Endothelial cell (in vitro differentiated cells): ENCODE data around the gene SAA4. TPM values are rescaled to one million over a fixed set of nuclear protein-coding genes. Genes with fewer than 3 reads are reported as not detected.
"Not testable (repeated sequence)": the region's sequence is repeated elsewhere in the genome, so short reads cannot be mapped to it uniquely, and the experiment has no call there.

Experiments used
- DNase-seq: peaks from one replicate; pipeline ENCODE4 v3.0.0; 2021; ENCODE audit warnings: low spot score
- H3K27ac Mint-ChIP-seq: one replicate; pipeline ENCODE4 v1.8.0; 2021; ENCODE audit warnings: mixed read lengths, inconsistent platforms; ENCODE audit not compliant: unreplicated experiment
- H3K27me3 Mint-ChIP-seq: one replicate; pipeline ENCODE4 v1.8.0; 2021; ENCODE audit warnings: mild to moderate bottlenecking, moderate library complexity, mixed read lengths, inconsistent platforms; ENCODE audit not compliant: unreplicated experiment
- H3K36me3 Mint-ChIP-seq: one replicate; pipeline ENCODE4 v1.8.0; 2021; ENCODE audit warnings: mild to moderate bottlenecking, low read depth, mixed read lengths, inconsistent platforms; ENCODE audit not compliant: unreplicated experiment
- H3K4me1 Mint-ChIP-seq: one replicate; pipeline ENCODE4 v1.8.0; 2021; ENCODE audit warnings: mild to moderate bottlenecking, mixed read lengths, inconsistent platforms; ENCODE audit not compliant: unreplicated experiment
- H3K4me3 Mint-ChIP-seq: one replicate; pipeline ENCODE4 v1.8.0; 2021; ENCODE audit warnings: mild to moderate bottlenecking, mixed read lengths, inconsistent platforms; ENCODE audit not compliant: unreplicated experiment
- H3K9me3 Mint-ChIP-seq: one replicate; pipeline ENCODE4 v1.8.0; 2021; ENCODE audit warnings: mixed read lengths, inconsistent platforms; ENCODE audit not compliant: unreplicated experiment
- total RNA-seq: library from RNA; stranded (reverse); fragmentation: NEBNext Ultra II Directional; extraction: Animal tissue kit (Norgen Biotek cat#: 25700); gene quantifications from one replicate; pipeline ENCODE4 v1.2.1, GENCODE V29; 2021; ENCODE audit not compliant: unreplicated experiment
- TF ChIP-seq, protein P1 (sequence below): fragments of 200-600 bp; sonication (generic); IDR thresholded peaks from one replicate; pipeline ENCODE4 v1.5.0; 2021; ENCODE audit warnings: antibody characterized with exemption; ENCODE audit not compliant: unreplicated experiment

The SAA4 gene
- total RNA-seq, 1 donor from 2014 or later, result not detected

GRCh38 chr11:18254781-18255361 is 18.3 kb upstream of the SAA4 start:
- Mint-ChIP-seq H3K4me1 (no peaks in the 10 kb centered on the region), H3K4me3 (no peak overlapping the region), H3K27me3 (no peaks in the 10 kb centered on the region), H3K27ac (no peak overlapping the region), H3K9me3 (no peaks in the 10 kb centered on the region), H3K36me3 (no peaks in the 10 kb centered on the region)
- TF ChIP-seq, protein P1, sequence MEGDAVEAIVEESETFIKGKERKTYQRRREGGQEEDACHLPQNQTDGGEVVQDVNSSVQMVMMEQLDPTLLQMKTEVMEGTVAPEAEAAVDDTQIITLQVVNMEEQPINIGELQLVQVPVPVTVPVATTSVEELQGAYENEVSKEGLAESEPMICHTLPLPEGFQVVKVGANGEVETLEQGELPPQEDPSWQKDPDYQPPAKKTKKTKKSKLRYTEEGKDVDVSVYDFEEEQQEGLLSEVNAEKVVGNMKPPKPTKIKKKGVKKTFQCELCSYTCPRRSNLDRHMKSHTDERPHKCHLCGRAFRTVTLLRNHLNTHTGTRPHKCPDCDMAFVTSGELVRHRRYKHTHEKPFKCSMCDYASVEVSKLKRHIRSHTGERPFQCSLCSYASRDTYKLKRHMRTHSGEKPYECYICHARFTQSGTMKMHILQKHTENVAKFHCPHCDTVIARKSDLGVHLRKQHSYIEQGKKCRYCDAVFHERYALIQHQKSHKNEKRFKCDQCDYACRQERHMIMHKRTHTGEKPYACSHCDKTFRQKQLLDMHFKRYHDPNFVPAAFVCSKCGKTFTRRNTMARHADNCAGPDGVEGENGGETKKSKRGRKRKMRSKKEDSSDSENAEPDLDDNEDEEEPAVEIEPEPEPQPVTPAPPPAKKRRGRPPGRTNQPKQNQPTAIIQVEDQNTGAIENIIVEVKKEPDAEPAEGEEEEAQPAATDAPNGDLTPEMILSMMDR, result no peak
- no peak for DNase-seq

DNA sequence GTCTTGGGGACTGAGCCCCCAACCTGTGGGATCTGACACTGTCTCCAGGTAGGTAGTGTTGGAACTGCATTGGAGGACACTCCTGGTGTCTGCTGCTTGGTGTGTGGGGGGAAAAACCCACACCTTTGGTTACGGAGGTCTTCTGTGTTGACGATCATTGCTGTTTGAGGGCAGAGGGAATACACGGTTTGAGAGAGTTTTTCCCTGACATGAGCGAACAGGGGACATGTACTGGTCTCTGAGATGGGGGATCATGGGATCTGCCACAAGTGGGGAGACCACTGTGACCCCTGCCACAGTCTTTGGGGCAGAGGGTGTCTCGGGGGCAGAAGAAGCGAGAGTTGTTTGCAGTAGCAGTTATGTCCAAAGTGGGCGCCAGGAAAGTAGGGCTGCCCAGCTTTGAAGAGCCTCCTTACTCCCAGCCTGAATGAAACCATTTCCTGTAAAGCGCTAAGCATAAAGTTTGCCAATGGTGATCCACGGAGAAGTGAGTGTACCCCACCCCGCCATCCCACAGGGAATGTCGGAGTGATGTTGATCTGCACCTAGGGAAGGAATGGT is 17.3 kb upstream of the SAA4 start:
- no peaks in the 10 kb centered on the region for H3K9me3 Mint-ChIP-seq

DNA sequence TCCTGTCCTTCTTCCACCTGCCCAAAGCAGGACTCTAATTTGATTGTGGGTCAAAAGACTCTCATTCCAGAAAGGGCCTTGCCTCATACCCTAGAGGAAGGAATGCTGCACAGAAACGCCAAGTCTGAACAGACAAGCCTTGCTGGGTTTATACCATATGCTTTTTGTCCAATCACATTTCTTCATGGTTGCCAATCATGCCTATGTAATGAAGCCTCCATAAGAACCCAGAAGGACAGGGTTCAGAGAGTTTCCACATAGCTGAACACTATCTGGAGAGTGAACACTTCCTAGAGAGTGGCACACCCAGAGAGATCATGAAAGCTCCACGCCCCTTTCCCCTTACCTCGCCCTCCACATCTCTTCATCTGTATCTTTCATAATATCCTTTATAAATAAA is 16.6 kb upstream of the SAA4 start:
- no peak overlapping the region for H3K27ac Mint-ChIP-seq
- no peak overlapping the region for H3K4me3 Mint-ChIP-seq
- H3K36me3 Mint-ChIP-seq, result no peaks in the 10 kb centered on the region
- TF ChIP-seq, protein P1, result no peak
- no peak for DNase-seq
- H3K4me1 Mint-ChIP-seq, result no peaks in the 10 kb centered on the region
- H3K9me3 Mint-ChIP-seq, result no peaks in the 10 kb centered on the region
- H3K27me3 Mint-ChIP-seq, result no peaks in the 10 kb centered on the region

More for the DNA sequence above, 17.3 kb upstream of the SAA4 start:
- Mint-ChIP-seq H3K4me3 (no peak overlapping the region), H3K36me3 (no peaks in the 10 kb centered on the region), H3K27me3 (no peaks in the 10 kb centered on the region), H3K4me1 (no peaks in the 10 kb centered on the region), H3K27ac (no peak overlapping the region)
- TF ChIP-seq, protein P1, result no peak
- no peak for DNase-seq

GRCh38 chr11:18248561-18248960 is 12.0 kb upstream of the SAA4 start, which contains the start of gene SAA2:
Gene SAA2, minus strand, starts transcription at chr11:18248668. Its CDS starts 657 bp downstream, at chr11:18248011.
- DNase-seq, result no peak
- H3K27me3 Mint-ChIP-seq, result no peaks in the 10 kb centered on the region
- peaks cover 5% of the 10 kb centered on the region for H3K4me1 Mint-ChIP-seq
- H3K4me3 Mint-ChIP-seq, result no peak within 1 kb of the TSS
- TF ChIP-seq, protein P1, result no peak
- H3K27ac Mint-ChIP-seq, result no peak within 1 kb of the TSS
- H3K36me3 Mint-ChIP-seq, result no peaks in the 10 kb centered on the region
- H3K9me3 Mint-ChIP-seq, result no peaks in the 10 kb centered on the region

GRCh38 chr11:18247191-18247581 is 10.6 kb upstream of the SAA4 start:
- DNase-seq, H3K9me3 Mint-ChIP-seq, H3K36me3 Mint-ChIP-seq, H3K4me3 Mint-ChIP-seq, H3K4me1 Mint-ChIP-seq, H3K27me3 Mint-ChIP-seq, H3K27ac Mint-ChIP-seq: not testable (repeated sequence)

- not testable (repeated sequence) for DNase-seq, H3K27me3 Mint-ChIP-seq, H3K4me3 Mint-ChIP-seq, H3K27ac Mint-ChIP-seq, H3K9me3 Mint-ChIP-seq, H3K4me1 Mint-ChIP-seq, H3K36me3 Mint-ChIP-seq
Measured at GRCh38 chr11:18246379-18247190, 10.0 kb upstream of the SAA4 start.
